ENCODE results near the gene VAMP5.
"Not testable (repeated sequence)": the region's sequence is repeated elsewhere in the genome, so short reads cannot be mapped to it uniquely, and the experiment has no call there.

The VAMP5 gene

DNA sequence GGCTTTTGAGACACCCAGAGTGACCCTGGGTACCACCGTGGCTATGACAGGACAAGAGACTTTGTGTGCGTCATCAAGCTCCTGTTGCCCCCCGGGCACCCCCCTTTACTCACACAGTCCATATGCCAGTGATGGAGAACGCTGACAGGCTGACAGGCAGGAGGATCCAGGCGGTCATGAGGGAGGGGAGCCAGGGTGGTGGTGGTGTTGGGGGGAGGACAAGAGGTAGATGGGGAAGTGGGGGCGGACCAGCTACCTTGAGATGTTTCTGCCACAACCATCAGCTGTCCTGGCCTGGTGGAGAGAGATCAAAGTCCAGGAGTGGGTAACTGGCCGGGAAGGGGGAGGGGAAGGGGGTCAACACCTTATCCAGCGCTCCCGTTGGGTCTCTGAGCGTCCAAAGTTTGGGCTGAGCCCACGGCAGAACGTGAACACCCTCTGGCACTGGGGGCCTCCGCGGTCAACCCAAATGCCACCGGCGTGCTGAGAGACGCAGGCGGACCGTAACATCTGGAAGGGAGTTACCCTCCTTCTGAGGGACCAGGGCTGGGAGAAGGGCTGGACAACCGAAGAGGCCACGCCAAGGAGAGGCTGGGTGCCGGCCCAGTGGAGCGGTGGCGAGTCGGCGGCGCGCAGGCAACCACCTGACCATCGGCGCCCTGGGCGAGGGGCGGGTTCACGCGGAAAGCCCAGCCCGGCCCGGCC lies 17.7 kb downstream of the VAMP5 start:
- DNase-seq = no peak

DNA sequence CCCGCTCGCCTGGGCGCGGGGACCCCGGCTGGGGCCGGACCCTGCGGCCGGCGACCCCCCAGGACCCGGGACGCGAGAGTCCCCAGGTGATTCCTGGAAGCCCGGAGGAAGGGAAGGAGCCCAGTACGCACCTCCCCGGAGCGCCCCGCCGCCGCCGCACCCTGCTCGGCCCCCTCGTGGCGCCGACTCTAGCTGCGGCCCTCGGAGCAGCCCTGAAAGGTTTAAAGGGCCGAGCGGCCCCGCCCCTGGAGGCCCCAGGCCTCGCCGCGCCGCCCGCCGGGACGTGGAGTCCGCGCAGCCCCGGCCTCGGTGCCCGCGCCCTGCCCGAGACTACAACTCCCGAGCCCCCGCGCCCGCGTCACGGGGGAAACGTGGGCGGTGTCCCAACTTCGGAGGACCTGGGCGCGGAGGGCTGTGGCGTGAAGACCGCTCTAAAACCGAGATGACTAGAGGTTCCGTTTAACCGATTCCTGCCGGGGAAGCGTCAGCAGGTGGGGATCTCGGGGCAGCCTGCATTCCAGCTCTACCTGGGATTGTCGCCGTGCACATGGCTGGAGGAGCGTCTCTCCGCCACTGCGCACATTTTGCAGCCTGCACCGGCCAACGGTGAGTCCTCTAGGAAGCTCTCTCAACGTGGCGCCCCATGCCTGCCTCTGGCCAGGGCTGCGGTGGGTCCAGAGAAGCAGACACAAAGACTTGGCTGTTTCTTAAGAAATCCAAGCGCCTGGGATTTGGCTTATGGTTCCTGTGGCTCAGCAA lies 18.4 kb downstream of the VAMP5 start, which contains the start of gene TMEM150A:
Gene TMEM150A (minus strand): TSS at position 223 of the 759 bp plus-strand sequence. CDS start 750 bp downstream, outside the sequence.
- peak; percentile 86 to 87 for DNase-seq

GRCh38 chr2:85604133-85604444 lies 19.9 kb downstream of the VAMP5 start:
- not testable (repeated sequence) for DNase-seq

DNA sequence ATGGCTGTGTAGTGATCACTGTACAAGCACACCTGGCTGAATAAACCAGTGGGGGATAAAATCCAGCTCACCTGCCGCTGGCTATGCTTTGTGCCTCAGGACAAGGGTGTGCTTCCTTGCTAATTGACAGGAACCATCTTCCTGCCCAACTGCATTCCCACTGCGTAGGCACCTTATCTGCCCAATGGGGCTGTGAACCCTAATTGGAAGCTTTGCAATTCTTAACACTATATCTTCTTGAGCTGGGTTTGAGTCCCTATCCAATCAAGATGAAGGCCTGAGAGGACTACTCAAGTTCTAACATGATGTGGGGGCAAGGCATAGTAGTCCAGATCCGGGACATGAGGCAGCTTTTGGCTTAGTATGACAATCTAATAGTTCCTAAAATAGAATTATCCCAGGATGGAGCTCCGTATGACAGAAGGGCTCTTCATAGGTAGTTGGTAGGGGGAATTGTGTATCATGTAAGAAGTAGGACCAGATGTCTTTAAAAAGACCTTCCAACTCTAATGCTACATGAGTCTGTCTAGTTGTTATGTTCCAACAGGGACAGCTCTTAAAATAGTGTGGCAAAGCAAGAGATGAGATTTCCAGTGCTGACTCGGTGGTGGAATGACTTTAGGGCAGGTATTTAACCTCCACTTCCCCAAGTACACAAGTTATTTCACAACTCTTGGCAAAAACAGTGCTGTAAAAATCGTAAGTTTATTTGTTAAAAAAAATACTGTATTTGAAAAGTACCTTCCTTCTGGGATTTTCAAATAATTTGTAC lies 20.5 kb downstream of the VAMP5 start:
- DNase-seq = no peak

- no peak for DNase-seq
These were observed 21.3 kb downstream of the VAMP5 start for GRCh38 chr2:85605406-85606115.

GRCh38 chr2:85606116-85606455 lies 21.9 kb downstream of the VAMP5 start:
- DNase-seq = no peak

GRCh38 chr2:85607268-85608215 lies 23.3 kb downstream of the VAMP5 start:
- no peak for DNase-seq

DNA sequence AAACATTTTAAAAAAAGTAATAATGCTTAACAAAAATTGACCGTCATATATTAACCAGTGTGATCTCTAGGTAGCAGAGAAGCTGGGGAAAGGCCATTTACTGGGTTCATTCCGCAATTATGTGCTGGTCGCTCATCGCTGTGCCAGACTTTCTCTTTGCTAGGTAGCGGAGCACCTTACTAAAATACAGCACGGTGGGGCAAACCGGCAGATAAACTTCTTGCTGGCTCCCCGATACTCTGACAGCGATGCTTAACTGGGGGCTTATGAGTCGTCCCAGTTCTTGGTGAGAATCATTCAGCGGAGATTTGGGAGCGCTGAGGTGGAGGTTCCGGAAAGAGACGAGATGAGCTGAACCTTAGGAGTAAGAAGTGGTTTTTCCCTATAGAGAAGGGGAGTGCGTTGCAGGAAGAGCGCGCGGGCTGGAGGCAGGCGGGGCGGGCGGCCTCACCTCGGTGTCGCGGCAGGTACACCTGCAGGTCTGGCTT lies 27.0 kb downstream of the VAMP5 start:
- peak in 1 of 2 experiments; percentile 33 for DNase-seq

DNA sequence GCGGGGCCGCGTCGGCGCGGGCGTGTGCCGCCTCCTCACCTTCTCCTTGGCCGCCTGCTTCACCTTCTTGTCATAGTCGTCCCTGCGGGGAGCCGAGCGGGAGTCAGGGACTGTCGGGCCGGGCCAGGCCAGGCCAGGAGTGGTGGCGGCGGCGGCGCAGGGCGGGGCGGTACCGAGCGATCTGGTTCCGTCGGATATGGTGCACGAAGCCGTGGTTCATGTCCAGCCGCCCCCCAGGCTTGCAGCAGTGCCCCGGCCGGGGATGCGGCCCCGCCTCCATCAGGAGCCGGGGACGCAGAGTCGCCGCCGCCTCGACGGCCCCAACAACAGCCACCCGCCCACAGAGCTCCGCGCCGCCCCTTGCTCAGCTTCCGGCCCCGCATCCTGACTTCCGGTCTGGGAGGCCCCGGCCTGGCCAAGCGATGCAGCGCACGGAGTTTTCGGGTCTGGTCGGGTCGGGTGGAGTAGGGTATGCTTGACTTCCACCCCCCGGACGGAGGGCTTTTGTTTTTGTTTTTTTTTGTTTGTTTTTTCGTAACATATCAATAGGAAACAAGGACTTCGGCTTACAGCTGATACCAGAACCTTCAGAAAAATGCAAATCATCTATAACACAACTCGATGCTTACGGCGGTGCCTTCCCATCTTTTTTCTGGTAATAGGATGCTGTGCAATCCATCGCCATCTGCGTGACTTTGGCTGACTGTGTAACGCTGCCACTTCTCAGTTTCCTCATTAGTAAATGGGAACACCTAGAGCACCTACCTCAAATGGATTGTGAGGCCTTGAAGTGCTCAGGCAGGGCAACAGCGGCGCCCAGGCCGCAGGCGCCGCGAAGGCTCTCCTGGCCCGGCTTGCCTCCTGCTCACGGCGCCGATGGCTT lies 27.7 kb downstream of the VAMP5 start, which contains the start of gene C2orf68:
Gene C2orf68 (minus strand): TSS at position 362 of the 883 bp plus-strand sequence. CDS start 82 bp downstream, at position 280.
- peak; percentile 87 to 92 for DNase-seq

GRCh38 chr2:85613717-85614515 lies 29.7 kb downstream of the VAMP5 start:
- no peak for DNase-seq

DNA sequence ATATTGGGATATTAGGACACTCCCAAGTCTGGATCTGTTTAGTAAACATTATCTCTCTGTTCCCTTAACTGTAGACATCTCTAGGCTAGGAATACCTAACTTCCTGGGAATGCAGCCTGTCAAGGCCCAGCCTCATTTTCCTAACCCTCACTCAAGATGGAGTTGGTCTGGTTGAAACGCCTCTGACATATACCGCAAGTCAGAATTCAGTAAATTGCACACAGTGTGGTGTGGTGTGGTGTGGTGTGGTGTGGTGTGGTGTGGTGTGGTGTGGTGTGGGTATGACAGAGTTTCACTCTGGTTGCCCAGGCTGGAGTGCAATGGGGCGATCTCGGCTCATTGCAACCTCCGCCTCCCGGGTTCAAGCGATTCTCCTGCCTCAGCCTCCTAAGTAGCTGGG lies 30.5 kb downstream of the VAMP5 start:
- not testable (repeated sequence) for DNase-seq

GRCh38 chr2:85615413-85615728 lies 31.1 kb downstream of the VAMP5 start:
- no peak for DNase-seq

DNA sequence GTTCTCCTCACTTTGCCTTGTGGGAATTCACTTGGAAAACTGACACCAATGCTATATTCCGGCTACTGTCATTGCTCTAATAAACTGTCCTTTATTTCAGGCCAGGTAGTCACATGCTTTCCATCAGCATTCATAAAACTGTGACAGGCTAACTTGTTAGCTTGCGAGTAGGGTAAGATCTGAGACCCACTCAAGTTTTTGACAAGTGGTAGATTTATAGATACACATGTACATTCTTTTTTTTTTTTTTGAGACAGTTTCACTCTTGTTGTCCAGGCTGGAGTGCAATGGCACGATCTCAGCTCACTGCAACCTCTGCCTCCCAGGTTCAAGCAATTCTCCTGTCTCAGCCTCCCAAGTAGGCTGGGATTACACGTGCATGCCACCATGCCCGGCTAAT lies 33.5 kb downstream of the VAMP5 start:
- DNase-seq = not testable (repeated sequence)

DNA sequence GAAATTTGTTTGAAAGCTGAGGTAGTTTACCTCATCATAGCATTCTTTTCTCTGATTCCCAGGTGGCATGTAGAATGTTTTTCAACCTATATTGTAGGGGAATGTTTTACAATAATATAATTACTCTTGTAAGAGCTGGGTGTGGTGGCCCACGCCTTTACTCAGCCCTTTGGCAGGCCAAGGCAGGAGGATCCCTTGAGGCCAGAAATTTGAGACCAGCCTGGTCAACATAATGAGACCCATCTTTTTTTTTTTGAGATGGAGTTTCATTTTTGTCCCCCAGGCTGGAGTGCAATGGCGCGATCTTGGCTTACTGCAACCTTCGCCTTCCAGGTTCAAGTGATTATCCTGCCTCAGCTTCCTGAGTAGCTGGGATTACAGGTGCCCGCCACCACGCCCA lies 35.4 kb downstream of the VAMP5 start:
- no peak for DNase-seq

- DNase-seq = no peak
These were observed 37.1 kb downstream of the VAMP5 start for GRCh38 chr2:85621338-85621737.

GRCh38 chr2:85623991-85624390 lies 39.8 kb downstream of the VAMP5 start:
- no peak for DNase-seq

GRCh38 chr2:85628658-85629057 lies 44.4 kb downstream of the VAMP5 start:
- DNase-seq = peak; percentile 14 to 24

DNA sequence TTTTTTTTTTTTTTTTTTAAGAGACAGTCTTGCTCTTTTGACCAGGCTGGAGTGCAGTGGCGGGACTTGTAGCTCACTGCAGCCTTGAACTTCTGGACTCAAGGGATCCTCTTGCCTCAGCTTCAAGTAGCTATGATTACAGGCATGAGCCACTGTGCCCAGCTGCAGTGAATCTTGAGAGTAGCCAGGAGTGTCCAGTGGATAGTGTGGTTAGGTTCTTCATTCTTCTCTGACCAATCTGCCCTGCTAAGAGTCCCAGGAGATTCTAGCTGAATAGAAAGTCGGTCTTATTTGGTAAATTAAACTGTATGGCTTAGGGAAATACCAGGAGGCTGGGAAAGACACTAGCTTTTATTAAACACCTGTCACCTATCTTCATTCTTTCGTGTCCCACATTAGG lies 47.1 kb downstream of the VAMP5 start:
- no peak for DNase-seq

DNA sequence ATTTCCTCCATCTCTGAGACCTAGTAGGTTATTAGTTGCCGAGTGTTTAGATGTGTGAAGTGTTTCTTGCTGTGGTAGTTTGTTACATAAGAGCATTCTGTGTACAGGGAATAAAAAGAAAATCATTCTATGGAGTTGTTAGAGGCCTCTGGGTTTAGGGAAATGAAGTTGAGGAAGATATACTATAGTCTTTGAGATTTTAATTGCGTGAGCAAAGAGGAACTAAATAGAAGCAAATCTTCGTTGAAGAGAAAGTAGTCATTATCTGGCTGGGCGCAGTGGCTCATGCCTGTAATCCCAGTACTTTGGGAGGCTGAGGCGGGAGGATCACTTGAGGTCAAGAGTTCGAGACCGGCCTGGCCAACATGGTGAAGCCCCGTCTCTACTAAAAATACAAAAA lies 50.8 kb downstream of the VAMP5 start:
- no peak for DNase-seq

DNA sequence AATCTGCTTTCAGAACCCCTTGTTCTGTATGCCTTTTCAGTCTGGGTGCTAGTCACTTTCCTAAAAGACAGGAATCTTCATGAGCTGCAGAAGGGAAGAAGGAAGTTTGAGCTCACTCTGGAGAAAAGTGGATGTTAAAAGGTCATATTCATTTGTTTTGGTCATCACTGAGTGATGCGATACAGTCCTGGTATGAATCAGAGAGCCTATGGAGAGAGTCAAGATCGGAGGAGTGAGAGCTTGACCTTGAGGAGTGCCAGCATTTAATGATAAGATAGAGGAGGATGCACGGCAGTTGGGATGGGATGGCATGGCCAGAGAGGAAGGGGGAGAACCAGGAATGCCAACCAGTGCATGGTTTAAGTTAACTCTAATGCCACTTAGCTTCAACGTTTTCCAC lies 51.4 kb downstream of the VAMP5 start:
- no peak for DNase-seq

All from Kasumi-1 (cell line).